PC-9 (cell line): ENCODE data around the gene TMEM132E. TPM values are rescaled to one million over a fixed set of nuclear protein-coding genes. Genes with fewer than 3 reads are reported as not detected.
"Not testable (repeated sequence)": the region's sequence is repeated elsewhere in the genome, so short reads cannot be mapped to it uniquely, and the experiment has no call there.

ENCODE experiments used
- BruUV-seq: library from RNA; stranded (reverse); fragments of 400-500 nt; replicated peaks from 2 replicates; lab custom pipeline; 2021; lab: Mats Ljungman, UMichigan
- CTCF ChIA-PET: fragments of 300-600 bp; sonication (Branson Sonifier 250); formaldehyde crosslinking; loops from one replicate; lab custom pipeline; 2022; ENCODE audit warnings: antibody characterized with exemption; lab: Charles Lee
- POLR2A ChIA-PET: fragments of 300-600 bp; sonication (Branson Sonifier 250); formaldehyde crosslinking; loops from one replicate; lab custom pipeline; 2022; ENCODE audit warnings: antibody characterized with exemption; ENCODE audit not compliant: unreplicated experiment; lab: Charles Lee
- DNase-seq, 2 experiments: peaks; one replicate each; pipeline versions ENCODE4 v3.0.0 to v3.0.0-alpha.2; 2015 to 2022; ENCODE audit warnings: mixed read lengths in 1 of 2
- H2AFZ ChIP-seq: fragments of 200-600 bp; sonication (generic); 2 replicates; pipeline ENCODE4 v1.8.1; 2017; ENCODE audit warnings: antibody characterized with exemption
- H3F3A ChIP-seq: fragments of 200-600 bp; sonication (generic); 2 replicates; pipeline ENCODE4 v1.8.1; 2017; ENCODE audit warnings: antibody characterized with exemption, mild to moderate bottlenecking, low read depth; ENCODE audit not compliant: insufficient read depth
- H3K27ac ChIP-seq: fragments of 200-600 bp; sonication (generic); 2 replicates; pipeline ENCODE4 v1.6.1; 2016; ENCODE audit warnings: mixed run types
- H3K27me3 ChIP-seq: fragments of 200-600 bp; sonication (generic); 2 replicates; pipeline ENCODE4 v1.6.1; 2016; ENCODE audit warnings: low read depth, mixed run types; ENCODE audit not compliant: insufficient read depth
- H3K36me3 ChIP-seq: fragments of 200-600 bp; sonication (generic); 2 replicates; pipeline ENCODE4 v1.6.1; 2016; ENCODE audit warnings: low read depth, mixed run types
- H3K4me1 ChIP-seq: fragments of 200-600 bp; sonication (generic); replicated peaks from 2 replicates; pipeline ENCODE4 v1.6.1; 2016; ENCODE audit warnings: mixed run types; ENCODE audit not compliant: insufficient read depth
- H3K4me2 ChIP-seq: fragments of 200-600 bp; sonication (generic); 2 replicates; pipeline ENCODE4 v1.6.1; 2017; ENCODE audit warnings: mixed run types
- H3K4me3 ChIP-seq: fragments of 200-600 bp; sonication (generic); 2 replicates; pipeline ENCODE4 v1.6.1; 2016; ENCODE audit warnings: mixed run types
- H3K79me2 ChIP-seq: fragments of 200-600 bp; sonication (generic); 2 replicates; pipeline ENCODE4 v1.6.1; 2017; ENCODE audit warnings: low read depth, mixed run types
- H3K9me2 ChIP-seq: fragments of 200-600 bp; sonication (generic); 2 replicates; pipeline ENCODE4 v1.8.1; 2017; ENCODE audit warnings: mild to moderate bottlenecking; ENCODE audit not compliant: insufficient read depth
- H3K9me3 ChIP-seq: fragments of 200-600 bp; sonication (generic); 2 replicates; pipeline ENCODE4 v1.8.1; 2016; ENCODE audit warnings: low read depth; ENCODE audit not compliant: insufficient read depth
- H4K20me1 ChIP-seq: fragments of 200-600 bp; sonication (generic); 2 replicates; pipeline ENCODE4 v1.8.1; 2017; ENCODE audit not compliant: insufficient read depth
- CTCF ChIP-seq: fragments of 200-600 bp; sonication (generic); conservative IDR thresholded peaks from 2 replicates; pipeline ENCODE4 v1.6.1; 2017; ENCODE audit warnings: mixed run types, antibody characterized with exemption, mild to moderate bottlenecking, moderate library complexity
- EZH2 ChIP-seq: fragments of 200-600 bp; sonication (generic); IDR thresholded peaks from 2 replicates; pipeline ENCODE4 v1.8.0; 2017; ENCODE audit warnings: antibody characterized with exemption, low read depth
- intact Hi-C: fragments of 100-400 bp; cut with micrococcal nuclease; formaldehyde crosslinking; loops from one replicate; pipeline ENCODE4 v1.10.0; 2022; ENCODE audit not compliant: unreplicated experiment
- total RNA-seq: library from RNA; stranded (reverse); gene quantifications from 2 replicates; pipeline ENCODE4 v1.2.3, GENCODE V29; 2021

The TMEM132E gene
- total RNA-seq, 1 experiment from 2014 or later: not detected

- Histone ChIP-seq H4K20me1 (no peaks in the 10 kb centered on the region), H3K4me2 (no peak overlapping the region), H3K79me2 (no peaks in the 10 kb centered on the region), H3F3A (no peaks in the 10 kb centered on the region), H3K4me3 (no peak overlapping the region), H3K4me1 (no peaks in the 10 kb centered on the region), H2AFZ (no peak overlapping the region), H3K27me3 (peaks cover 32% of the 10 kb centered on the region), H3K9me3 (no peaks in the 10 kb centered on the region), H3K36me3 (no peaks in the 10 kb centered on the region), H3K9me2 (no peaks in the 10 kb centered on the region), H3K27ac (no peak overlapping the region)
- BruUV-seq: no TSS peak
- intact Hi-C loops: no loop called here
- ChIA-PET POLR2A (interaction anchor here (0.7 kb wide), 1 partner anchor 273 kb away, joined by 4 read pairs; no protein-coding TSS in a partner anchor), CTCF (no interaction called here)
- TF ChIP-seq CTCF (no peak), EZH2 (no peak)
- DNase-seq: no peak
Measured at GRCh38 chr17:34532281-34533065, 46.9 kb upstream of the TMEM132E start.

- Histone ChIP-seq H3K27ac (no peak overlapping the region), H3K4me1 (no peaks in the 10 kb centered on the region), H3K36me3 (no peaks in the 10 kb centered on the region), H3F3A (no peaks in the 10 kb centered on the region), H4K20me1 (no peaks in the 10 kb centered on the region), H3K79me2 (no peaks in the 10 kb centered on the region), H3K9me3 (no peaks in the 10 kb centered on the region), H3K27me3 (peaks cover 24% of the 10 kb centered on the region), H3K9me2 (no peaks in the 10 kb centered on the region), H3K4me2 (no peak overlapping the region), H2AFZ (no peak overlapping the region), H3K4me3 (no peak overlapping the region)
- POLR2A ChIA-PET: no interaction called here
- intact Hi-C loops: no loop called here
- BruUV-seq: no TSS peak
- CTCF ChIA-PET: no interaction called here
- DNase-seq: no peak
- TF ChIP-seq CTCF (no peak), EZH2 (no peak)
Measured at GRCh38 chr17:34533806-34534527, 45.4 kb upstream of the TMEM132E start.

GRCh38 chr17:34537445-34537844 is 41.9 kb upstream of the TMEM132E start:
- CTCF ChIA-PET: no interaction called here
- Histone ChIP-seq H2AFZ (no peak overlapping the region), H3K27me3 (peaks cover 51% of the 10 kb centered on the region), H3K9me3 (no peaks in the 10 kb centered on the region), H3K27ac (no peak overlapping the region), H4K20me1 (no peaks in the 10 kb centered on the region), H3K4me1 (no peaks in the 10 kb centered on the region), H3F3A (no peaks in the 10 kb centered on the region), H3K4me3 (no peak overlapping the region), H3K9me2 (no peaks in the 10 kb centered on the region), H3K36me3 (no peaks in the 10 kb centered on the region), H3K4me2 (no peak overlapping the region), H3K79me2 (no peaks in the 10 kb centered on the region)
- intact Hi-C loops: no loop called here
- POLR2A ChIA-PET: no interaction called here
- DNase-seq: no peak
- no TSS peak for BruUV-seq
- TF ChIP-seq EZH2: no peak
- no peak for TF ChIP-seq CTCF

GRCh38 chr17:34538582-34538981 is 40.8 kb upstream of the TMEM132E start:
- H3K27ac ChIP-seq, H4K20me1 ChIP-seq, intact Hi-C loops, BruUV-seq, H3K9me3 ChIP-seq, H3K36me3 ChIP-seq, DNase-seq, H3K79me2 ChIP-seq, CTCF ChIA-PET, H3K9me2 ChIP-seq, H3F3A ChIP-seq, H3K4me1 ChIP-seq, H3K4me2 ChIP-seq, H2AFZ ChIP-seq, H3K4me3 ChIP-seq, POLR2A ChIA-PET: not testable (repeated sequence)
- peaks cover 52% of the 10 kb centered on the region for H3K27me3 ChIP-seq
